Body of pancreas (tissue), 4 donors: ENCODE data around the gene MAP3K6.

Source experiments
- CTCF ChIP-seq, 7 experiments: fragments of 450-650 bp in 4 of 7; fragments of 200-600 bp in 3 of 7; sonication (generic) in 3 of 7; IDR thresholded peaks; one replicate each; pipeline ENCODE4 v1.5.1; 2016 to 2019; ENCODE audit warnings: antibody characterized with exemption in 7 of 7
- POLR2A ChIP-seq, 3 donors: fragments of 450-650 bp; IDR thresholded peaks; one replicate each; pipeline ENCODE4 v1.6.1; 2016; ENCODE audit warnings: antibody characterized with exemption in 3 of 3, mild to moderate bottlenecking in 2 of 3

GRCh38 chr1:27380766-27381733, 14.3 kb upstream of the MAP3K6 start:
- TF ChIP-seq CTCF (IDR thresholded peaks at IDR 0.05) (no peak), POLR2A (IDR thresholded peaks at IDR 0.05) (no peak)
